Ishikawa (cell line): ENCODE data around the gene KCNQ5.

Source experiments
- CEBPB ChIP-seq: IDR thresholded peaks from 2 replicates; pipeline ENCODE4 v1.6.1; 2012
- EGR1 ChIP-seq: IDR thresholded peaks from 2 replicates; pipeline ENCODE4 v1.6.1; 2012
- EP300 ChIP-seq: IDR thresholded peaks from 2 replicates; pipeline ENCODE4 v1.6.1; 2012; ENCODE audit warnings: borderline replicate concordance
- FOXM1 ChIP-seq: IDR thresholded peaks from 2 replicates; pipeline ENCODE4 v1.6.1; 2012; ENCODE audit warnings: low read depth, borderline replicate concordance
- MAX ChIP-seq: IDR thresholded peaks from 2 replicates; pipeline ENCODE4 v1.6.1; 2012
- RAD21 ChIP-seq: IDR thresholded peaks from 2 replicates; pipeline ENCODE4 v1.6.1; 2012; ENCODE audit warnings: low read depth
- REST ChIP-seq: IDR thresholded peaks from 2 replicates; pipeline ENCODE4 v1.6.1; 2012; ENCODE audit warnings: low read depth, mild to moderate bottlenecking
- TAF1 ChIP-seq: IDR thresholded peaks from 2 replicates; pipeline ENCODE4 v1.6.1; 2012; ENCODE audit warnings: low read depth, mild to moderate bottlenecking
- TCF12 ChIP-seq: IDR thresholded peaks from 2 replicates; pipeline ENCODE4 v1.6.1; 2012; ENCODE audit warnings: low read depth
- TEAD4 ChIP-seq: IDR thresholded peaks from 2 replicates; pipeline ENCODE4 v1.6.1; 2012

- TF ChIP-seq MAX (no peak), TAF1 (no peak), CEBPB (no peak), REST (no peak), TCF12 (no peak), EGR1 (no peak), EP300 (no peak), RAD21 (no peak), TEAD4 (no peak), FOXM1 (no peak)
These were observed 53.0 kb downstream of the KCNQ5 start for GRCh38 chr6:72674842-72675241.
